Chondrocyte (in vitro differentiated cells): ENCODE results near the gene SLK. TPM values are rescaled to one million over a fixed set of nuclear protein-coding genes. Genes with fewer than 3 reads are reported as not detected.

Source experiments
- DNase-seq: peaks from one replicate; pipeline ENCODE4 v3.0.0; 2021; ENCODE audit warnings: mixed read lengths, low spot score
- H3K27ac Mint-ChIP-seq: one replicate; pipeline ENCODE4 v1.8.0; 2021; ENCODE audit warnings: mild to moderate bottlenecking, moderate library complexity, mixed read lengths; ENCODE audit not compliant: unreplicated experiment
- H3K27me3 Mint-ChIP-seq: 2 replicates; pipeline ENCODE4 v1.8.0; 2021; ENCODE audit warnings: low read depth, mixed read lengths
- H3K36me3 Mint-ChIP-seq: 2 replicates; pipeline ENCODE4 v1.8.0; 2021; ENCODE audit warnings: low read depth, mixed read lengths
- H3K4me1 Mint-ChIP-seq: 2 replicates; pipeline ENCODE4 v1.8.0; 2021; ENCODE audit warnings: low read depth, mild to moderate bottlenecking, mixed read lengths
- H3K4me3 Mint-ChIP-seq: one replicate; pipeline ENCODE4 v1.8.0; 2021; ENCODE audit warnings: mild to moderate bottlenecking, moderate library complexity, mixed read lengths; ENCODE audit not compliant: unreplicated experiment
- H3K9me3 Mint-ChIP-seq: 2 replicates; pipeline ENCODE4 v1.8.0; 2021; ENCODE audit warnings: low read depth, mixed read lengths
- CTCF ChIP-seq: fragments of 200-600 bp; sonication (generic); IDR thresholded peaks from 2 replicates; pipeline ENCODE4 v1.5.0; 2021; ENCODE audit warnings: antibody characterized with exemption, mild to moderate bottlenecking, moderate library complexity
- total RNA-seq: library from RNA; stranded (reverse); gene quantifications from 3 replicates; pipeline ENCODE4 v1.2.1, GENCODE V29; 2021

SLK gene
- total RNA-seq, 1 donor from 2014 or later, result 30.9 TPM

GRCh38 chr10:103949728-103950127, 17.2 kb upstream of the SLK start:
- H3K36me3 Mint-ChIP-seq, result peaks cover 1% of the 10 kb centered on the region
- H3K9me3 Mint-ChIP-seq, result peaks cover 3% of the 10 kb centered on the region
- no peak for TF ChIP-seq CTCF
- peaks cover 3% of the 10 kb centered on the region for H3K27me3 Mint-ChIP-seq
- H3K4me1 Mint-ChIP-seq, result no peaks in the 10 kb centered on the region
- H3K27ac Mint-ChIP-seq, result no peak overlapping the region
- DNase-seq, result no peak
- no peak overlapping the region for H3K4me3 Mint-ChIP-seq

- Mint-ChIP-seq H3K36me3 (peaks cover 1% of the 10 kb centered on the region), H3K9me3 (peaks cover 3% of the 10 kb centered on the region), H3K4me1 (no peaks in the 10 kb centered on the region), H3K4me3 (no peak overlapping the region), H3K27me3 (peaks cover 3% of the 10 kb centered on the region), H3K27ac (no peak overlapping the region)
- no peak for DNase-seq
- TF ChIP-seq CTCF, result no peak
Measured at GRCh38 chr10:103951183-103951582, 15.8 kb upstream of the SLK start.

GRCh38 chr10:103951942-103952341, 15.0 kb upstream of the SLK start:
- peaks cover 1% of the 10 kb centered on the region for H3K36me3 Mint-ChIP-seq
- no peak for DNase-seq
- no peak overlapping the region for H3K27ac Mint-ChIP-seq
- peaks cover 3% of the 10 kb centered on the region for H3K27me3 Mint-ChIP-seq
- H3K9me3 Mint-ChIP-seq, result peaks cover 3% of the 10 kb centered on the region
- no peaks in the 10 kb centered on the region for H3K4me1 Mint-ChIP-seq
- TF ChIP-seq CTCF, result no peak
- H3K4me3 Mint-ChIP-seq, result no peak overlapping the region

- DNase-seq, result no peak
- no peak overlapping the region for H3K4me3 Mint-ChIP-seq
- peaks cover 1% of the 10 kb centered on the region for H3K36me3 Mint-ChIP-seq
Measured at GRCh38 chr10:103954543-103954942, 12.4 kb upstream of the SLK start.

GRCh38 chr10:103958996-103959395, 7.9 kb upstream of the SLK start:
- no peak for TF ChIP-seq CTCF

More at GRCh38 chr10:103954543-103954942, 12.4 kb upstream of the SLK start:
- no peak for TF ChIP-seq CTCF
- Mint-ChIP-seq H3K9me3 (peaks cover 3% of the 10 kb centered on the region), H3K27ac (no peak overlapping the region), H3K4me1 (no peaks in the 10 kb centered on the region), H3K27me3 (peaks cover 1% of the 10 kb centered on the region)

More at GRCh38 chr10:103958996-103959395, 7.9 kb upstream of the SLK start:
- Mint-ChIP-seq H3K4me1 (no peaks in the 10 kb centered on the region), H3K9me3 (peaks cover 3% of the 10 kb centered on the region), H3K36me3 (peaks cover 1% of the 10 kb centered on the region), H3K27me3 (no peaks in the 10 kb centered on the region), H3K4me3 (no peak overlapping the region), H3K27ac (no peak overlapping the region)
- no peak for DNase-seq
